DLD1 (cell line): ENCODE results near the gene GJA9.

ENCODE experiments used
- in situ Hi-C: cut with HindIII; loops from 2 replicates; pipeline ENCODE4 v1.10.0; 2017; ENCODE audit warnings: low sequenced_read_pairs

Gene GJA9

DNA sequence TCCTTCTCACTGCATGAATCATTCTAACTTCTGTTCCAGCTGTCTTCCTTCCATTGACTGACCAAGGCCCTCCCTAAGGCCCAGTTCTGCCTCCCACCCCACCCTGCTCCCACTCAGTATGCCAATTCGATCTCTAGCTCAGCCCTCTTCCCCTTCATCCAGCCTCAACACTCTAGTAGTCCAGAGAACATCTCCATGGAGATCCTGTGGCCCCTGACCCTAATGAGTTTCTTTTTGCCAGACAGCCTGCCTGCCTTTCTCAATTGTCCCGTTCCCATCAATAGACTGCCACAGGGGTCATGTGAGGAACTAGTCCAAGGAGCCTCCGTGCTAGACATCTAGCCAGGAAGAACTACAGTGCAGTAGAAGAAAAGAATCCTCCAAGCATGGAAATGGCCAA lies 48.2 kb downstream of the GJA9 start:
- in situ Hi-C loops: no loop called here

DNA sequence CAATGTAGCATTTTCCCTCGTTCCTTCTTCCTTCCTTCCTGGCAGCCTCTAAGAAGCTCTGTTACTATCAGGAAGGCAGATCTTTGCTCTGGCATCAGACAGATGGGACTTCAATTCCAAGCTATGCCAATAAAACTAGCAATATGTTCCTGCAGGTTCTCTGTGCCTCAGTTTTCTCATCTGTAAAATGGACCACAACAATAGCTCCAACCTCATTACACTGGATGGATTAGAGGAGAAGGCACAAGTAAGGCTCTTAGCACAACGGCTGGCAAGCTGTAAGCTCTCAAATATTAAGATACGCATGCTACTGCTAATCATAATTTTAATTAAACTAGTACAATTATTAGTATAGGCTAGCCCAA lies 49.0 kb downstream of the GJA9 start:
- in situ Hi-C loops: no loop called here

DNA sequence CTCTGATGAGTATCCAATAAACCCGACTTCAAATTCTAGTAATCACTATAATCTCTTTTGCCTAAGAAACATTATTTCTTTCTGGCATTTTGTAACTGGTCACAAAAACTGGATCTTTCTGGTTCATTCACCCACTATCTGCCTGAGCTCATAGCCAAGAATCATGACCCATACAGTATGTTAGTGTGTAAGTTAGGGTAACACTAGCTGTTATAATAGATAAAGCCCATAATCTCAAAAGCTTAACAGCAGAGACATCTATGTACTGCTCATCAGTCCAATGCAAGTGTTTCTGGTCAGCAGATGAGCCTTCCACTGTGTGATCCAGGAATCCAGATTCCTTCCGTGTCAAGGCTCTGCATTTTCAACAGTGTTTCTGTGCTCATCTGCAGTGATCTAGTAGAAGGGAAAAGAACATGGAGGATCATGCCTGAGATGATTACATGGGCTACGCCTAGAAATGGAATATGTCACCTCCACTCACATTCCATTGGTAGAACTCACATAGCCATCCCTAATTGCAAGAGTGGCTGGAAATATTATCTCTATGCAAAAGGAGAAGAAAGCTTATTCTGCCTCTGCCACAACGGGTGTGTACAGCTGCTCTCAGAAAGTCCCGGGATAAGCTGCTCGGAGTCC lies 49.5 kb downstream of the GJA9 start:
- in situ Hi-C loops: no loop called here

DNA sequence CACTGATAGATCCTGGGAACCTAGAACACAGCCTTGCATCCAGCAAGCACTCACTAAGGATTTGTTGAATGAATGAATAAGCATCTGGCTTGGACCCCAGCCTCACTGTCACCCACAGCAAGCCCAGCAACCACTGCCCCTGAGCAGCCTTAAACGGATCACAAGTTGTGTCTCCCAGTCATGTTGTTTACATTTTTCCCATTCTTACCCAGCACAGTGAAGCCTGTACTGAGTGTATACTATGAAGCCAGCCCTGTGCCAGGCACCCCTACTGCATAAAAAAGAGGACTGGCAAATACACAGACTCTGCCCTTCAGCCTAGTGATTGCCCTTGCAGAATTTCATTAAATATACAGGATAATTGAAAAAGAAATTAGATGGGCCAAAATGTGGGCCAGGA lies 52.0 kb downstream of the GJA9 start:
- in situ Hi-C loops: no loop called here

DNA sequence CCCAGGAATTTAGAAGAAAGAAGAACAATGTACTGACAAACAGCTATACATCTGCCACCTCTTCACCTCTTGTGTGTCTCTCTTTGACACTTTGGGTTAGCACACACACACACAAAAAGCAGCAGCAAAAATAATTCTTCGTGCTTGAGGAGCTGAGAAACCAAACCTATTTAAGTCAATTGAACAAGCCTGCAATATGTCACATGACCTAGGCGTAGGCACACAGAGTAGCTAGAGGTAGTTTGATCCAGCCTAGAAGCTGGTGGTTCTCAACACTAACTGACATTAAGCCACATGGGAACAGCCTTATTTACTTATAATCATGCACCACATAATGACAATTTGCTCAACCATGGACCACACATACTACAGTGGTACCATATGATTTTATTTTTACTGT lies 54.1 kb downstream of the GJA9 start:
- in situ Hi-C loops: no loop called here

DNA sequence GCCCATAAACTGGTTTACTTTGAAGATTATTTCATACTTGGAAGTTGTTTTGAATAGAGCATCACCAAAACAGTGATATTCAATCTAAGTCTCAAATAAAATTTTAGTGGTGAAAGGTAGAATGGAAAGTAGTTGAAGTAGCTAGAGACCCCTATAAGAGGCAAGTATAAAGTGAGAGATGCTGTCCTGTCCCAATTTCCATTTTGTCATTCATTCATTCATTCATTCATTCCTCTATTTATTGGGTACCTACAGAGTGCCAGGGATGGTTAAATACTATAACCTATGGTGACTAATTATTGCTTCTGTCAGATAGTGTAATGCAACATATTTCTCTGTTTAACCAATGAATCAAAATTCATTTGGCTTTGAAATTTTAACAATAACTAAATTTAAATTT lies 54.5 kb downstream of the GJA9 start:
- in situ Hi-C loops: no loop called here

DNA sequence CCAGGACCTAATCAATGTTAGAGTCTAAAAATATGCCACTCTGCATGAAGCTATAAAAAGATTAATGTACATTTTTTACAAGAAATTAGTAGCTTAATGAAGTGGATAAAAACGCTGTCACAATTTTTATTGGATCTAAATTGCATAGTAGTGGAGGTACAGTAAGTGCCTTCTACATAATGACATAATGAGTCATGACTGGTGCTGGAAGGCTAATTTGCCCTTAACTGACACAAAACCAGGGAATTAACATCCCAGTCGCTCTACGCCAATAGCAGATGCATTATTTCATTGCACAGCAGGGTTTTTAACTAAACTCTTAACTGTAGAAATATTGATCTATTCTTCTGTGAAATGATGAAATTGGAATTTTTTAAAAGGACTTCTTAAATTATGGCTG lies 55.1 kb downstream of the GJA9 start:
- in situ Hi-C loops: no loop called here
